A172 (cell line): ENCODE data around the gene SORD. TPM values are rescaled to one million over a fixed set of nuclear protein-coding genes. Genes with fewer than 3 reads are reported as not detected.
"Not testable (repeated sequence)": the region's sequence is repeated elsewhere in the genome, so short reads cannot be mapped to it uniquely, and the experiment has no call there.

Experiments used
- DNase-seq: peaks from one replicate; pipeline ENCODE4 v3.0.0-alpha.2; 2015; ENCODE audit warnings: low spot score
- total RNA-seq: library from RNA; depleted of rRNA; stranded (reverse); fragments of >200 nt; shearing (Covaris generic); gene quantifications from 2 replicates; pipeline ENCODE4 v1.2.3, GENCODE V29; 2014; rRNA removed

The SORD gene
- 24.0 and 27.6 TPM in 2 replicates for total RNA-seq

- DNase-seq = peak; percentile 79
Measured at GRCh38 chr15:45022871-45023658, at the start of gene SORD. SORD (plus strand) TSS chr15:45023195; CDS start chr15:45023284, 89 bp downstream.

GRCh38 chr15:44976183-44976582, 46.8 kb upstream of the SORD start:
- not testable (repeated sequence) for DNase-seq

DNA sequence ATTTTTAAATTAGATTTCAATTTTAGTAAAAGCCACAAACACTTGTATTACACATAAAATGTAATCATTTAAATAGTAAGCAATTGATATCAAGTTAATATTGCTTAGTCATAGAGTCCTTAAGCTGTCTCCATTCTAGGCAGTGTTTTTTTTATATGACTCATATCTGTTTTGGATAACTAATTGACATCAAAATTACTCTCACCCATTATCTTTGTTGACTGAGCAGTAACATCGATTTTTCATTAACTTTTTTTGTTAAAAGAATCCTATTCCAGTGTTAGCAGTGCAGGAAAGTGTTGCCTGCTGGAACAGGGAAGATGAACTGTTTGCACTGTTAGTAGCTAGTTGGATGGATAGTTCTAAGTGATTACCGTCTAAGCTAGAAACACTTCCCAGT, 45.2 kb upstream of the SORD start:
- DNase-seq = not testable (repeated sequence)

- DNase-seq = not testable (repeated sequence)
Measured at GRCh38 chr15:44979617-44980339, 43.2 kb upstream of the SORD start.

DNA sequence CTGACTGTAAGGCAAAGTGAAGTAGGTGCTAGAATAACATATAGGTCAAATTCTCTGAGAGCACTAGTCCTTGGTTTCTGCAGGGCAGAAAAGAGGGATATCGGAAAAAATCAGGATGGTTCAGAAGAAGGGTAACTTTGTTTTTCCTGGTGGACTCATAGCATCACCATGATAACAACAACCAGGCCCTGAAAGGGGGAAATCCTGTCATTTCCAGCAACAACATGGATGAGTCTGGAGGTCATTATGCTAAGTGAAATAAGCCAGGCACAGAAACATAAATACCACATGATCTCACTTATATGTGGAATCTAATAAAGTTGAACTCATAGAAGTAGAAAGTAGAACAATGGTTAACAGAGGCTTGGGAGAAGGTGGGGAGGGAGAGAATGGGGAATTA, 38.9 kb upstream of the SORD start:
- DNase-seq = not testable (repeated sequence)

DNA sequence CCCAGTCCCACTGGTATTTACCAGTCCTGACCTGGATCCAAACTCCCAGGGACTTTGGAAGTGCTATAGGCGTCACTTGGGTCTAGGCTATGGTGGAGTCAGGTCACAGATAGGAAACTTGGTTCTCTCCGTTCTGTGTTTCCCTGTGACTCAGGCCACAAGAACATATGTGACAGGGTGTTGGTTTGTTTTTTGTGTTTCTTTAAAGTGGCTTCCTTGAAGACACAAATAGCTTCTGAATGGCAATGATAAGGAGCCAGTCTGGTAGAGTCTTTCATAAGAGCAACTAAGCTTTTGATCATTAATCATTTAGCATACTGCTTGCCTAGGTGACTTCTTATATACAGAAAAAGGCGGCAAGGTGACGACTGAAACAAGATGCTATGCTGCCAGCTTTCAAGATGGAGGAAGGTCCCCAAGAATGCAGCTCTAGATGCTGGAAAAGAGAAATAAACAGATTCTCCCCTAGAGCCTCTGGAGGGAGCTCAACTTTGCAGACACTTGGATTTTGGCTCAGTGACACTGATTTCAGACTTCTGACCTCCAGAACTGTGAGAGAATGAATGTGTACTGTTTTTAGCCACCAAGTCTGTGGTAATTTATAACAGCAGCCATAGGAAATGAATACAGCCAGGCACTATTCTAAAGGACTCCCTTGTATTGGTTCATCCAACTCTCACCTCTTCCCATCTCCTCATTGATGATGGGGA, 36.5 kb upstream of the SORD start:
- DNase-seq = not testable (repeated sequence)

DNA sequence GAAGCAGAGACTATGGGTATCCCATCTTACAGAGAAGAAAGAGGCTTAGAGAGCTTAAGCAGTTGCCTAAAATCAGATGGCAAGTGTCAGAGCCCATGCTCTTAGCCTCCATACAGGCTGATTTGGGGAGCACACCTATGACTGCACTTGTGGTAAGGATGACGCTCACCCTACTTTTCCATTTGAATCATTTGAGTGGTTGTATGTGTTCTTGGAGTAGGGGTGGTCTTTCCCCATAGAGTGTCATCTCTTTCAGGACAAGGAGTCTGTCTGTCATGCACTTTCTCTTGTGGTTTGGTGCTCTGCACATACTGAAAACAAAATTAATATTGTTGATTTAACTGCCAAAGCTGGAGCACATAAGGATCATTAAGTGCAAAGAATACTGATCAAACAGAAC, 35.3 kb upstream of the SORD start:
- not testable (repeated sequence) for DNase-seq

DNA sequence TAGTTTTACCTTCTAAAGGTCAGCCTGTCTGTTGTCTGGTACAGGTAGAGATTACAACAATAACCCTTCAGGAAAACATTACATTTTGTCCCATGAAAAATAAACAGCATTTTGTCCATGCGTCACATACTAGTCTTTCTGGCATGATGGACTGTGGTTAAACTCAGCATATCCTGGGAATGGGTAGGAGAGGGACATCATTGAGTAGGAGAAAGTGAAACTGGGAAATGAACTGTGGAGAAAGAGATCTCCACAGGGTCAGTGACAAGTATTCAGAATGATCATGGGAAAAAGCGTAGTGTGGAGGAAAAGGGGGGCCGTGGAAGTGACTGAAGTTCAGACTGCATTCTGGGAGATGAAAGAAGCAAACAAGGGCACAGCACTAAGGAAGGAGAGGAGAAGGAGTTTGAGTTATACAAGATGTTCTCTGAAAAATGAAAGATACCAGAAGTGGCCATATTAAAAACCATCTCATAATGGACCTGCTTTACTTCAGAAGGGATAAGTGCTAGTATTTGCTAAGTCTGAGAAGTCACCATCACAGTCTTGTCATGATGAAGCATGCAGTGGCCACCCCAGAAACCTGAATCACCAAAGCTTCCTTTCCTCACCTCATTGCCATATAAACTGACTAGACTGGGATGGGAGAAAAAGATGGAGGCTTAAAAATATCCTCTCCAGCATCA, 34.7 kb upstream of the SORD start:
- DNase-seq = not testable (repeated sequence)

DNA sequence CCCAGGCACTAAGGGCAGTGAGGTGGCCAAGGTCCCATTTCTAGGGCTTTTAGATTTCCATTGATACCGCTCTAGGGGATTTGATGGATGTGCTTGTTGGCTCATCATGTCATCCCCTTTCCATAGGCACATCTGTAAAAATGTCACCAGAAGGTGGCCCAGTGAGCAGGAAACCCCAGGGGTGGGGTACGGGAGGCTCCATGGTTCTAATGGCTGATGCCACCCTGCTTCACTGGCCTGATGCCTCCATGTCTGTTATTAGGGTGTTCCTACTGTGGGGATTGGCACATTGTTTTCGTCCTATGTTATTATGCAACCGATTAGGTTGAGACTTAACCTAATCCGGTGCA, 34.1 kb upstream of the SORD start:
- DNase-seq = not testable (repeated sequence)

DNA sequence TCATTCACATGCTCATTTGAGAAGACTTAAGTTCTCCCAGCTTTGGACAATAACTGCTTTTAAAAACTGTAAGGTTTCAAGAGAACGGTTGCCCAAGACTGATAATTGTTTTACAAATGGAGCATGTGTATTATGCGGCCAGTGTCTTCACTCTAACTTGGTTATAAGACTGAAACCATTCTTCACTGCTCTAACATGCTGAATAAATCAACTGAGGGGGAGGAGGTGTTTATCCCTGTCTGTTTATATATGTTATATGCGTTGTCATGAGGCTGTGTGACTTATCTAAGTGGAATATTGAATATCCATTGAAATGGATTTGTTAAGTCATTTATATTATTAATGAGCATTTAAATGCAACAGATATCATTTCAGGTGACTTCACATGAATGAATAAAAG, 25.4 kb upstream of the SORD start:
- DNase-seq = not testable (repeated sequence)

DNA sequence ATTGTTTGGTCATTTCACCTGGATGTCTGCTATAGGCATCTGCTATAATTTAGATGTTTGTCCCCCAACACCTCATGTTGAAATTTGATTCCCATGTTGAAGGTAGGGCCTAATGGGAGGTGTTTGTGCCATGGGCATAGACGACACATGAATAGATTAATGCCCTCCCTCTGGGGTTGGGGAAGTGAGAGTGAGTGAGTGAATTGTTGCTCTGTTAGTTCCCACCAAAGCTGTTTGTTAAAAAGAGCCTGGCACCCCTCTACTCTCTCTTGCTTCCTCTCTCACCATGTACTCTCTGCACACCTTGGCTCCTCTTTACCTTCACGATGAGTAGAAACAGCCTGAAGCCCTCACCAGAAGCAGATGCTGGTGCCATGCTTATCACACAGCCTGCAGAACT, 23.9 kb upstream of the SORD start:
- DNase-seq = no peak

DNA sequence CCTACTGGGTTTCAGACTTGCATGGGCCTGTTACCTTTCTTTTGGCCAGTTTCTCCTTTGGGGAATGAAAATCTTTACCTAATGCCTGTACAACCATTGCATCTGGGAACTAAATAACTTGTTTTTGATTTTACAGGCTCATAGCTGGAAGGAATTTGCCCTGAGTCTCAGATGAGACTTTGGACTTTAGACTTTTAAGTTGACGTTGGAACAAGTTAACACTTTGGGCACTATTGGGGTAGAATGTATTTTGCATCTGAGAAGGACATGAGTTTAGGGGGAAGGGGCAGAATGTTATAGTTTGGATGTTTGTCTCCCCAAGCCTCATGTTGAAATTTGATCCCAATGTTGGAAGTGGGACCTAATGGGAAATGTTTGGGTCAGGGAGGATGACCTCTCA, 21.8 kb upstream of the SORD start:
- not testable (repeated sequence) for DNase-seq

DNA sequence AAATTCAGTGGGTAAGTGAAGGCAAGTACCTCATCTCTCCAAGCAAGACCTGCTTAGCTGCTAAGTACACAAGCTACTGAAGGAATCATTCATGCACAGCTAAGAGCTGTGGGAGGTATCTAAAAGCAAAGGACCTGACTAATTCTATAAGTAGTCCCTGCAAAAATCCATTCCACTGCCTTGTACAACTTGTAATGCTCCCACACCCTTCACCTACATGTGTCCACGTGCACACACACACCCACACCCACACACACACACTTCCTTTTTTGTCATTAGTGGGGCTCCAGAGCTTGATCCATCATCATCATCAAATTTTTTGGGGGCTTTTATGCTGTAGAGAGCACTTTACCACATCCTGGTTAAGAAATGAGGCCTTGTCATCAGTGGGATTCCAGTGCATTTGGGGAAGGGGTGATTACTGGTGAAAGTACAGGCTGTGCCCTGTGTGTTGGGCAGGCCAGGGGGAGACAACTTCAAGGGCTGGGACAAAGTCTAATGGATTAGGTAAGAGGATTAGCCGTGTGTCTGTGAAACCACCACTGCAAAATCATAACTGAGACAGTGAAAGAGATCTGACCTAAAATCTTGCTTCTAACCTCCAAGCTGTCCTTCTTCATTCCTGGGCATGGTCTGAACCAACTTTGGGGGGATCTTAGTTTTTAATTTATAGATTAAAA, 19.1 kb upstream of the SORD start:
- not testable (repeated sequence) for DNase-seq

- not testable (repeated sequence) for DNase-seq
Measured at GRCh38 chr15:45004590-45005175, 18.3 kb upstream of the SORD start.

DNA sequence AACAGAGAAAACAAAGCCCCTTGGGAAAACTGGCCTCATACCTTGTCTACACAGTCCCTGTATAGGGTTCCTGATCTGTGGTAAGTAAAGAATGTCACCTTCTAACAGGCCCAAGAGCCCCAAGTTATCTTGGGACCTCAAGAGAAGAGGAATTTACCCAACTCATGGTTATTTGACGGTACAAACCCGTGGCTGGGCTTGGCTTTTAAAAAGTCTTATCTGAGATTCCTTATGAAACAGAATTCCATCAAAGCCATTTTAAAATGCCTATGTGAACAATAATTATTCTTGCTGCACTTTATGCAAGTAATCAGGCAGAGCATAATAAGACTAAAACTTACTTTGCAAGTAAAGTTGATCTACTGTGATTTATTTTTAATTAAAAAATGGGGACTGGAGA, 13.9 kb upstream of the SORD start:
- DNase-seq = no peak

GRCh38 chr15:45015114-45015513, 7.9 kb upstream of the SORD start:
- not testable (repeated sequence) for DNase-seq

GRCh38 chr15:45020222-45020900, 2.6 kb upstream of the SORD start:
- not testable (repeated sequence) for DNase-seq

DNA sequence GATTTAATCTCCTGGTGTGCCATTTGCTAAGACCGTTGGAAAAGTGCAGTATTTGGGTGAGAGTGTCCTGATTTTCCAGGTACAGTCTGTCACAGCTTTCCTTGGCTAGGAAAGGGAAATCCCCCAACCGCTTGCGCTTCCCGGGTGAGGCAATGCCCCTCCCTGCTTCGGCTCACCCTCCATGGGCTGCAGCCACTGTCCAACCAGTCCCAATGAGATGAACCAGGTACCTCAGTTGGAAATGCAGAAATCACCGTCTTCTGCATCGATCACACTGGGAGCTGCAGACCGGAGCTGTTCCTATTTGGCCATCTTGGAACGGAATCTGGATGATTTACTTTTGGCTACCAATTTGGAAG, 2.1 kb upstream of the SORD start:
- not testable (repeated sequence) for DNase-seq

GRCh38 chr15:45021348-45021747, 1.6 kb upstream of the SORD start:
- peak; percentile 5 for DNase-seq

GRCh38 chr15:45023659-45024225, 747 bp downstream of the SORD start:
- peak; percentile 5 for DNase-seq
